HepG2 (cell line): ENCODE measurements around the gene NOSTRIN. TPM values are rescaled to one million over a fixed set of nuclear protein-coding genes. Genes with fewer than 3 reads are reported as not detected.

Experiments used
- ADNP ChIP-seq: sonication (generic); formaldehyde crosslinking; IDR thresholded peaks from 2 replicates; pipeline ENCODE4 v1.4.0; 2020; ENCODE audit warnings: missing genetic modification reagents
- ARNTL ChIP-seq: sonication (generic); formaldehyde crosslinking; IDR thresholded peaks from 2 replicates; pipeline ENCODE4 v1.4.0; 2020; ENCODE audit warnings: mild to moderate bottlenecking, missing genetic modification reagents
- FOXM1 ChIP-seq: sonication (generic); formaldehyde crosslinking; IDR thresholded peaks from 2 replicates; pipeline ENCODE4 v1.5.0; 2020; ENCODE audit warnings: missing genetic modification reagents
- GTF2F1 ChIP-seq: fragments of 150-350 bp; IDR thresholded peaks from 2 replicates; pipeline ENCODE4 v1.6.1; 2014; ENCODE audit warnings: low read length
- KDM6A ChIP-seq: IDR thresholded peaks from 2 replicates; pipeline ENCODE4 v1.6.1; 2016; ENCODE audit warnings: low read depth
- PCBP1 ChIP-seq: fragments of 200-400 bp; formaldehyde crosslinking; IDR thresholded peaks from 2 replicates; pipeline ENCODE4 v1.6.1; 2017; ENCODE audit warnings: mild to moderate bottlenecking, low read depth, low read length, borderline replicate concordance
- SRF ChIP-seq: IDR thresholded peaks from 2 replicates; pipeline ENCODE4 v1.6.1; 2011; ENCODE audit warnings: mild to moderate bottlenecking, low read depth, low read length, moderate library complexity
- STAG1 ChIP-seq: sonication (generic); formaldehyde crosslinking; IDR thresholded peaks from 2 replicates; pipeline ENCODE4 v1.4.0; 2020; ENCODE audit warnings: missing genetic modification reagents
- TAF1 ChIP-seq: sonication (generic); formaldehyde crosslinking; IDR thresholded peaks from 2 replicates; pipeline ENCODE4 v1.4.0; 2020; ENCODE audit warnings: missing genetic modification reagents
- ZBTB20 ChIP-seq: sonication (generic); formaldehyde crosslinking; IDR thresholded peaks from 2 replicates; pipeline ENCODE4 v1.8.1; 2023; ENCODE audit warnings: missing genetic modification reagents, low read depth, mild to moderate bottlenecking, borderline replicate concordance
- ZBTB21 ChIP-seq: sonication (generic); formaldehyde crosslinking; IDR thresholded peaks from 2 replicates; pipeline ENCODE4 v1.4.0; 2020; ENCODE audit warnings: missing genetic modification reagents
- ZNF10 ChIP-seq: sonication (generic); formaldehyde crosslinking; IDR thresholded peaks from 2 replicates; pipeline ENCODE4 v1.4.0; 2020; ENCODE audit warnings: mild to moderate bottlenecking, low read depth, missing genetic modification reagents, borderline replicate concordance
- ZNF441 ChIP-seq: sonication (generic); formaldehyde crosslinking; IDR thresholded peaks from 2 replicates; pipeline ENCODE4 v1.7.0; 2021; ENCODE audit warnings: missing genetic modification reagents, borderline replicate concordance
- ZNF567 ChIP-seq: sonication (generic); formaldehyde crosslinking; IDR thresholded peaks from 2 replicates; pipeline ENCODE4 v1.8.1; 2023; ENCODE audit warnings: mild to moderate bottlenecking, missing genetic modification reagents, borderline replicate concordance
- ZNF619 ChIP-seq: sonication (generic); formaldehyde crosslinking; IDR thresholded peaks from 2 replicates; pipeline ENCODE4 v1.4.0; 2020; ENCODE audit warnings: mild to moderate bottlenecking, missing genetic modification reagents
- ZNF646 ChIP-seq: sonication (generic); formaldehyde crosslinking; IDR thresholded peaks from 2 replicates; pipeline ENCODE4 v1.9.0; 2021; ENCODE audit warnings: mild to moderate bottlenecking, missing genetic modification reagents
- ZNF839 ChIP-seq: sonication (generic); formaldehyde crosslinking; IDR thresholded peaks from 2 replicates; pipeline ENCODE4 v1.4.0; 2020; ENCODE audit warnings: missing genetic modification reagents, mild to moderate bottlenecking, borderline replicate concordance
- ZSCAN21 ChIP-seq: sonication (generic); formaldehyde crosslinking; IDR thresholded peaks from 2 replicates; pipeline ENCODE4 v1.8.0; 2022; ENCODE audit warnings: mild to moderate bottlenecking, missing genetic modification reagents, moderate library complexity, borderline replicate concordance
- polyA plus RNA-seq, 8 experiments: library from polyadenylated mRNA; depleted of rRNA in 3 of 8; stranded (reverse) in 7 of 8; unstranded in 1 of 8; fragments of >200 nt; fragmentation: Illumina TruSeq in 4 of 8; extraction: Trizol in 4 of 8; gene quantifications; 2 replicates each; pipeline versions ENCODE4 v1.2.1 to v1.2.3, GENCODE V29; 2011 to 2016; ENCODE audit warnings: low read depth in 4 of 8, missing spikeins in 1 of 8, mixed read lengths in 1 of 8; ENCODE audit not compliant: insufficient read depth in 1 of 8
- total RNA-seq, 5 experiments: library from RNA; depleted of rRNA; stranded (reverse); fragments of >200 nt; fragmentation: Illumina TruSeq; extraction: Trizol; gene quantifications; 2 replicates each; pipeline ENCODE4 v1.2.3, GENCODE V29; 2016; ENCODE audit warnings: low read depth in 1 of 5
- TF ChIP-seq, protein P1 (sequence below): sonication (generic); formaldehyde crosslinking; conservative IDR thresholded peaks from 2 replicates; pipeline ENCODE4 v1.4.0; 2020; ENCODE audit warnings: missing genetic modification reagents
- TF ChIP-seq, protein P2 (sequence below): sonication (generic); formaldehyde crosslinking; IDR thresholded peaks from 2 replicates; pipeline ENCODE4 v1.4.0; 2020; ENCODE audit warnings: mild to moderate bottlenecking, missing genetic modification reagents

NOSTRIN gene
- total and polyA plus RNA-seq, 2 of the 13 experiments (the other 11 are each of a cell fraction or from before 2014, with no cell fraction given) = 0.22 TPM

DNA sequence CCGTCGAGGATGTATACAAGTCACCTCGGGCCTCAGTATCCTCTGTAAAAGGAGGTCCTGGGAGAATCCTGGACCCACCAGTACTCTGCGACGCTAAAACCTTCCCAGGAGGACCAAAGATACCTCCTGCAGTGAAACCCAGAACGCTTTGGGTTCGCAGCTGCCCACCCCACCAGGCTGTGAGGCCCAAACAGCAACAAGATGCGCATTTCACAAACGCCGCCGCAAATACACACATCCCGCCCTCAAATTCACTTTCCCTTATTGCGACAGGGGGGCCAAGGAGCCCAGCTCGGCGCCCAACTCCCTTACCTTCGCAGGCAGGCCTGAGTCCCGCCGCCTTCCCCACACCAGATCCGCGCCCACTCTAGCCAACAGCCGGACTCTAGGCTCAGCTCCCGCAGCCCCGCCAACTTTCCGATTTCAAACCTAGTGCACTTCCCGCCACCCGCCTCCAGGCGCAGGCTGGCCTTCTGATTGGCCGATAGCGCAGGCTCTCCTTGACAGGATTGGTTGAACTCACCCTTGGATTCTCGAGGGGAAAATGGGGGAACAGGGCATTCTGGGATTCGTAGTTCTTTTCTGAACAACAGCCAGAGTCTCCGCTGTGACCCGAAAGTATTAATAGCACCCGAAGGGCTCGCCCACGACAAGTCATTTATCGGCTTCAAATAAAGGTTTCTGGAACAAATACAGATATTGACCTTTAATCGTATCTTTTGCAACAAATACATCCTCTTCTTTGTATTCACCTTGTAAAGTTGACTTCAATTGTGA is 87.8 kb downstream of the NOSTRIN start, which contains the start of gene SPC25 (continued):
- TF ChIP-seq, protein P1, sequence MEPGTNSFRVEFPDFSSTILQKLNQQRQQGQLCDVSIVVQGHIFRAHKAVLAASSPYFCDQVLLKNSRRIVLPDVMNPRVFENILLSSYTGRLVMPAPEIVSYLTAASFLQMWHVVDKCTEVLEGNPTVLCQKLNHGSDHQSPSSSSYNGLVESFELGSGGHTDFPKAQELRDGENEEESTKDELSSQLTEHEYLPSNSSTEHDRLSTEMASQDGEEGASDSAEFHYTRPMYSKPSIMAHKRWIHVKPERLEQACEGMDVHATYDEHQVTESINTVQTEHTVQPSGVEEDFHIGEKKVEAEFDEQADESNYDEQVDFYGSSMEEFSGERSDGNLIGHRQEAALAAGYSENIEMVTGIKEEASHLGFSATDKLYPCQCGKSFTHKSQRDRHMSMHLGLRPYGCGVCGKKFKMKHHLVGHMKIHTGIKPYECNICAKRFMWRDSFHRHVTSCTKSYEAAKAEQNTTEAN (CRISPR knock-in tag) = peak; percentile 13; the same call in 1 of the 2 replicates
- TF ChIP-seq ZBTB20 (CRISPR knock-in tag) = 0 out of 2 replicates have a peak, but pooled peaks have one; percentile 25
- TF ChIP-seq ZSCAN21 = no peak; the same call in 1 of the 2 replicates
- 0 out of 2 replicates have a peak, but pooled peaks have one; percentile 34 for TF ChIP-seq PCBP1
- no peak for TF ChIP-seq ZNF10 (CRISPR knock-in tag)
- TF ChIP-seq ZNF567 (CRISPR knock-in tag) = 0 out of 2 replicates have a peak, but pooled peaks have one; percentile 89
- TF ChIP-seq ZNF441 (CRISPR knock-in tag) = peak; percentile 36; the same call in 1 of the 2 replicates
- TF ChIP-seq SRF = no peak
- no peak for TF ChIP-seq ZBTB21 (CRISPR knock-in tag)
- TF ChIP-seq ZNF839 (CRISPR knock-in tag) = peak; percentile 93; the same call in 1 of the 2 replicates
- TF ChIP-seq GTF2F1 = no peak; the same call in 1 of the 2 replicates
- peak; percentile 80 for TF ChIP-seq TAF1
- no peak for TF ChIP-seq KDM6A
- no peak for TF ChIP-seq FOXM1 (CRISPR knock-in tag)
- no peak for TF ChIP-seq ADNP (CRISPR knock-in tag)
- no peak for TF ChIP-seq ARNTL (CRISPR knock-in tag)
- TF ChIP-seq, protein P2, sequence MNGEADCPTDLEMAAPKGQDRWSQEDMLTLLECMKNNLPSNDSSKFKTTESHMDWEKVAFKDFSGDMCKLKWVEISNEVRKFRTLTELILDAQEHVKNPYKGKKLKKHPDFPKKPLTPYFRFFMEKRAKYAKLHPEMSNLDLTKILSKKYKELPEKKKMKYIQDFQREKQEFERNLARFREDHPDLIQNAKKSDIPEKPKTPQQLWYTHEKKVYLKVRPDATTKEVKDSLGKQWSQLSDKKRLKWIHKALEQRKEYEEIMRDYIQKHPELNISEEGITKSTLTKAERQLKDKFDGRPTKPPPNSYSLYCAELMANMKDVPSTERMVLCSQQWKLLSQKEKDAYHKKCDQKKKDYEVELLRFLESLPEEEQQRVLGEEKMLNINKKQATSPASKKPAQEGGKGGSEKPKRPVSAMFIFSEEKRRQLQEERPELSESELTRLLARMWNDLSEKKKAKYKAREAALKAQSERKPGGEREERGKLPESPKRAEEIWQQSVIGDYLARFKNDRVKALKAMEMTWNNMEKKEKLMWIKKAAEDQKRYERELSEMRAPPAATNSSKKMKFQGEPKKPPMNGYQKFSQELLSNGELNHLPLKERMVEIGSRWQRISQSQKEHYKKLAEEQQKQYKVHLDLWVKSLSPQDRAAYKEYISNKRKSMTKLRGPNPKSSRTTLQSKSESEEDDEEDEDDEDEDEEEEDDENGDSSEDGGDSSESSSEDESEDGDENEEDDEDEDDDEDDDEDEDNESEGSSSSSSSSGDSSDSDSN = peak; percentile 65; the same call in 1 of the 2 replicates
- no peak for TF ChIP-seq ZNF646
- TF ChIP-seq ZNF619 (CRISPR knock-in tag) = peak; percentile 98
- no peak for TF ChIP-seq STAG1
